NCI-H1694 treated with DMSO at 0.1 percent for 48 hours (cell line): Measurements from ENCODE around the gene PDE4D.
"Not testable (repeated sequence)": the region's sequence is repeated elsewhere in the genome, so short reads cannot be mapped to it uniquely, and the experiment has no call there.

Source experiments
- DNase-seq: peaks from one replicate; lab custom pipeline; 2025; lab: John Stamatoyannopoulos, UW

PDE4D gene

GRCh38 chr5:59471463-59471862 is 422.1 kb downstream of the PDE4D start:
- no peak for DNase-seq

DNA sequence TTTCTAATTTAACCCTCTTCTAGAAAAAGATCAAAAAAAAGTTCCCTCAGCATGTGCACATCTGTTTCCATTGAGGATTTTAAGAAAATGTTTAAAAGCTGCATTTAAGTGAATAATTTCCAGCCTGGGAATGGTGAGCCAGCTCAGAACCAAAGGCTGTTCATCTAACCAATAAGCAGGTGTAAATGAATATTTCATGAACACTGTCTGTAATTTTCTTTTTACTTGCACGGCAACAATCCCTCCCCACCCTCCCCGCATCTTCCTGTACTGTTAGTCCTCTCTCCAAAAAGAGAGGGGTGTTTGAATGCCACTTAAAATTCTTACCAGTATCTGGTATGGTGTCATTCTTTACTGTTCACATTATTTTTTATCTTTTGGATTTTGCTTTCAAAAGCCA is 425.6 kb downstream of the PDE4D start:
- DNase-seq, result no peak

- DNase-seq, result no peak
Measured at GRCh38 chr5:59466271-59466670, 427.3 kb downstream of the PDE4D start.

GRCh38 chr5:59464969-59465368 is 428.6 kb downstream of the PDE4D start:
- DNase-seq, result no peak

DNA sequence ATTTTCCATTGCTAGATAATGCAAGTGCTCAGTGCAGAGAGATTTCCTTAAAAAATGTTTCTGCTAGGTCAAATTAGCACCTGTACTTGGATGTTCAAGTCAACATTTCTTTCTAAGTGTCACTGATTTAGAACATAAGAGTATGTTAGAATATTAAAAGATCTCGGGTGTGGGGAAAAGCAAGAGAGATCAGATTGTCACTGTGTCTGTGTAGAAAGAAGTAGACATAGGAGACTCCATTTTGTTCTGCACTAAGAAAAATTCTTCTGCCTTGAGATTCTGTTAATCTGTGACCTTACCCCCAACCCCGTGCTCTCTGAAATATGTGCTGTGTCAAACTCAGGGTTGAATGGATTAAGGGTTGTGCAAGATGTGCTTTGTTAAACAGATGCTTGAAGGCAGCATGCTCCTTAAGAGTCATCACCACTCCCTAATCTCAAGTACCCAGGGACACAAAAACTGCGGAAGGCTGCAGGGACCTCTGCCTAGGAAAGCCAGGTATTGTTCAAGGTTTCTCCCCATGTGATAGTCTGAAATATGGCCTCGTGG is 429.8 kb downstream of the PDE4D start:
- DNase-seq, result not testable (repeated sequence)

- DNase-seq, result no peak
Measured at GRCh38 chr5:59462956-59463355, 430.6 kb downstream of the PDE4D start.

DNA sequence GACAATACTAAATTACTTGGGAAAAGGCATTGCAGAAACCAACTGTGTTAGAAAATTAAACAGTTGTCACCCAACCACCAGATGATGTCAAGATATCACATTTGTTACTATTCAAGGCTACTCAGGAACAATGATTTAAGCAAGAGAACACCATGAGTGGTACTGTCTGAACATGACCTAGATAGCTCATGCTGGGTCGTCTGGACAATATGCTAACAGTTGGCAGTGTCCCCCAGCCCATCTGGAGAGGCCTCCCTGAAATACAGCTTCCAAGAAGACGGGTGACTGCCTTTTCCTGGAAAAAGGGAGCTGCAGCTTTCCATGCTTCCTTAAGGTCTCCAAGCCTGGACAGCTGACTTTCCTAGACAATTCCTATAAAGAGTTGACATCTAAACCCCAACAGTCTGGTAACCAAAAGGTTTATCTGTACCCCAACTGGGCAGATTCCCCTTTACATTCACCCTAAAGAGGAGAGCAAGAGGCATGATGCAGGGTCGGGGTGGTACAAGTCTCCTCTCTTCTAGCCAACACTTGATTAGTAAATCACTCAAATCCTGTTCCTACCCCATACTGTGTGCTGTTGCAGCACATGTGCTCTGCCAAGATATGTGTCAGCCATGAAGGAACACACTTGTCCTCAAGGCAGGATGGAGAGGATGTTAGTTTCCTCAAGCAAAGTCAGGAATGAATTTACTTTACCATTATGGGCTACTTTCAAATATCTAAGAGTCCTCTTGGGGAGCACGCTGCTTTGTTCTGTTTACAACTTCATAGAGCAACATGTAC is 433.0 kb downstream of the PDE4D start:
- DNase-seq, result no peak

GRCh38 chr5:59458966-59459729 is 434.4 kb downstream of the PDE4D start:
- DNase-seq, result no peak

GRCh38 chr5:59458321-59458720 is 435.2 kb downstream of the PDE4D start:
- no peak for DNase-seq

- no peak for DNase-seq
Measured at GRCh38 chr5:59449905-59450644, 443.5 kb downstream of the PDE4D start.

DNA sequence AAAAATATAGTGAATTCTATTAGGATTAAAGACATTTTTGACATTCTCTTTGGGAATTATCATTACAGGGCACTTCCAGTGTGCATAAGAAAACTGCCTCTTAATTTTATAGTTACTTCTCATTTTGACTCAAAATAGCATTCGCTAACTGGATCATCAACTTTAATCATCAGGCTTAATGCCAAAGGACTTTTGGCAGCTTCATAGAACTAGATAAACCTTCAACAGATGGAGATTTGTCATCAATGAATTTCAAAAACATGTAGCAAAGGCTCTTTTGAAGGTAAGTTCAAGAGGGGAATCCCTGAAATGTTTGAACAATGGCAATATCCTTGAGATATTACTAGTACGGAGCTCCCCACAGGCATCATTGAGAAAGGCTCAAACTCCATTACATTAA is 447.2 kb downstream of the PDE4D start:
- DNase-seq, result peak; percentile 63

DNA sequence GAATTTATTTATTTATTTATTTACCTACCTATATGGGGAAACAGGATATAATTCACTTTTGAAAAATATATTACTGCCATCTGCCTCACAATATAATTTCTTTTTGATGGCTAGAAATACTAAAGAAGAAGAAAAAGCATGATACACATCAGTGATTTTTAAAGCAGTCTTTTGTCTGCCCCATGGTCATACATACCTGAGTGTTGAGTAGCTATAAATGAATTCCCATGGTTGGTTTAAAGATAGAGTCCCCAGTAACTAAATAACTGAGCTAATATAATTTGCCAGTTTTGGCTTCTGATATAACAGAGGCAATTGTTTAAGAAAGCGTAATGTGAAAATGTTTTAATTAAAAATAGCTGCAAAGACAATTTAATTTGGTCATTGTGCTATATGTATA is 447.8 kb downstream of the PDE4D start:
- DNase-seq, result no peak

DNA sequence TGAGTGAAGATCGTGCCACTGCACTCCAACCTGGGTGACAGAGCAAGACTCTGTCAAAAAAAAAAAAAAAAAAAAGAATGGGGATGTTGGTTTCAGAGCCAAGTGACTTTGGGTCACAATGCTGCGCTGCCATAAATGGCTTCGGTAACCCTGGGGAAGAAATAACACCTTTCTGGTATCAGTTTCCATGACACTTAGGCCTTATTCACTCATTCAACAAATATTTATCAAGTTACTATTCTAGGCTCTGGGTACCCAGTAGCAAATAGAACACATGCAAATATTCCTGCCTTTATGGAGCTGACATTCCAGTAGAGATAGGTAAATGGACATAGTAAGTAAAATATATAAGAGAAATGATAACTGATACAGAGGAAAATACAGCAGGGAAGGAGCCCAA is 454.2 kb downstream of the PDE4D start:
- DNase-seq, result no peak

GRCh38 chr5:59437176-59437575 is 456.4 kb downstream of the PDE4D start:
- no peak for DNase-seq

- DNase-seq, result no peak
Measured at GRCh38 chr5:59436364-59437148, 457.0 kb downstream of the PDE4D start.

DNA sequence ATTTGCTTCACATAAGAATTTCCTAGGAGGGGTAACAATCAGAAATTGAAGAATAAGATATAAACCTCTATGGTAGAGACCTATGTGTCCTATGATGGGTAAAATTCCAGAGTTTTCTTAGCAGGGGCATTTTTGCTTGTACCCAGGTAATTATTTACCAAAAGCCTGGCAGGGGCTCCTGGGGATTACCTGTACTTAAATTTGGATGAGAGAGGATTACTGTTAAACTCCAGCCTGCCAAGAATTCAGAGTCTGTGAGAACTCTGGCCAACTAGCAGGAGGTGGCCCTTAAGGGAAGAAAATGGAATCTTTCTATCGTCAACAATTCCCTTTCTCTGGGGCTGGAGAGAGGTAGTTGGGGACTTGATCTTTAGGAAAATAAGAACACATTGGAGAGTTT is 460.4 kb downstream of the PDE4D start:
- DNase-seq, result no peak

DNA sequence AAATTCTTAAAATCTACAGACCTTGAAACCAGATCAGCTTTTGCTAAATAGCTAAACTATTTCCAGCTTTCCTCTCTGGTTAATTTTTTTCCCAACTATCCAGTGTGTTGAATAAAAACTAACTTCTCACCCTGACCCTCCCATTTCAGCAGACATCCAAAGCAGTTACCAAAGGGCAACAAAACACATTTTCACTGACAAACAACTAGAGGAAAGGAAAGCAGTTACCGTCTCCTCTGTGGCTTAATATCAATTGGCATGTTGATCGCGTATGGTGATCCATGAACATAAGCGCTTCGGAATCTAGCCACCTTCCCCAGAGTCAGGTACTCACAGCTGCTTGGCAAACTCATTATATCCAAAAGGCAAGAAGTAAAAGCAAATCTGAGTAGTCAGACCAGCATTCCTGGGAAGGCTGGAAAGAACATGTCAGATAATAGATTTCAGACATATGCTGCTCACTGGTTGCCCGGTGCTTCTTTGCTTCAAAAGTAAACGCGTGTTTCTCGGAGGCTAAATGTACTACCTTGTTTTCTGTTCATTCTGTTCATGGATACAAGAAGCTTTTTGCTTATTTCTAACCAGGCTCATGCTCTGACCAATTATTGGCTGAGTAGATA is 463.4 kb downstream of the PDE4D start:
- DNase-seq, result no peak

DNA sequence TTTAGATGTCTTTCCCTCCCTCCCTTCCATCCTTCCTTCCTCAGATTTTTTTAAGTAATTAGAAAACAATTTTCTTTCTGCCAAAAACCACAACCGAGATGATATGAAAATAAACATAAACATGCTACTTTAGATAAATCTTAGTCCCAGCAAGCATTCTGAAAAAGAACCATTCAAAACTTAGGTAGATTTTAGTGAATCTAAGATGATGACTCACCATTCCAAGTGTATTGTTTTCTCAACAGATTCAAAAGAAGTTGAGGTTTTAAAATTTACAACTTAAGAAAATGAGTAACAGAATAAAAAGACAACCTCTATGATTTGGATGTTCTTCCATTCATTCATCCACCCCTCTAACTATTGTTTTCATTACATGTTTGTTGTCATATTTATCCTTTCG is 465.1 kb downstream of the PDE4D start:
- no peak for DNase-seq

- no peak for DNase-seq
Measured at GRCh38 chr5:59424515-59424914, 469.0 kb downstream of the PDE4D start.

- DNase-seq, result no peak
Measured at GRCh38 chr5:59423021-59423420, 470.5 kb downstream of the PDE4D start.
